ENCODE results near the gene IPO13. TPM values are rescaled to one million over a fixed set of nuclear protein-coding genes. Genes with fewer than 3 reads are reported as not detected.

IPO13 gene
- total and polyA plus RNA-seq, 2 donors (not counting 1 experiment from before 2014, with no cell fraction given): 12.8 to 18.5 TPM

DNA sequence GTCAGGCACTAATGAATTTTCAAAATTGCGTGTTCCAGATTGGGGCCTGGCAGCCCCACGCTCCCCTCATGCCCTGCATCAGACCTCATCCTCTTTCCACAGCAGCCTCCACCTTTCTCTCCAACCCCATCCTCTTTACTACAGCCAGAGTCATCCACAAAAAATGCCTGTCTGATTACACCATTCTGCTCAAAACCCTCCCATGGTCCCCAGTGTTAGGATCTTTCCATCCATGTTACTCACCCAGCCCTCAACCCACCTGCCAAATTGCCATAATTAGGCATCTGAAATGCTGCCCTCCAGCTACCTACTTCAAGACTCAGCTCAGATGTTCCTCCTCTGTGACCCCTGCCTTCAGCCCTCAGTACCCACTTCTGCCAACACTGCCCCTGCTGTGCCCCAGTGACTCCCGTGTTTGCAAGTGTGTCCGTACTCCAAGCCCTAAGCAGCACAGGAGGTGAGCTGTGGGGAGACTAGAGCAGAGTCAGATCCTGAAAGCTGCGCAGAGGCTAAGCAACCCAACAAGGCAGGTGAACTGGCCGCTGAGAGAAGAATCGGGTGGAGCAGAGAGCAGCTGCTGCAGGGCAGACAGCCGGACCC is 13.9 kb upstream of the IPO13 start:
- peak; percentile 36 to 69 for DNase-seq (ENCODE audit: low read depth in 2 of 2)
- Histone ChIP-seq H3K9me3 (ENCODE audit: control insufficient read depth, insufficient read depth, low read depth, low read length) (no peaks in the 10 kb centered on the region), H3K4me1 (ENCODE audit: control insufficient read depth, extremely low read depth, insufficient read depth, low read length) (peaks cover 9% of the 10 kb centered on the region), H3K4me2 (ENCODE audit: extremely low read depth, insufficient read depth, low read length) (peak overlapping the region; percentile 77), H2AFZ (ENCODE audit: low read length) (peak overlapping the region; percentile 7), H3K4me3 (replicated peaks in 1 of 4; ENCODE audit: control extremely low read depth in 1 of 4, insufficient read depth in 1 of 4, low read depth in 3 of 4, low read length in 4 of 4) (peak overlapping the region; percentile 31 to 54 (median 36)), H3K27me3 (ENCODE audit: control insufficient read depth, insufficient read depth, low read length) (no peaks in the 10 kb centered on the region), H3K79me2 (ENCODE audit: control insufficient read depth, insufficient read depth, low read length) (no peaks in the 10 kb centered on the region), H3K27ac (ENCODE audit: insufficient read depth, low read length) (peak overlapping the region; percentile 23), H3K9ac (ENCODE audit: insufficient read depth, low read length) (no peak overlapping the region), H3K36me3 (ENCODE audit: control insufficient read depth, insufficient read depth, low read length) (no peaks in the 10 kb centered on the region), H4K20me1 (ENCODE audit: control insufficient read depth, extremely low read depth, insufficient read depth, low read length) (no peaks in the 10 kb centered on the region)
- TF ChIP-seq EZH2 (IDR thresholded peaks at IDR 0.05; ENCODE audit: low read length, missing control alignments): no peak
- TF ChIP-seq, protein P1, sequence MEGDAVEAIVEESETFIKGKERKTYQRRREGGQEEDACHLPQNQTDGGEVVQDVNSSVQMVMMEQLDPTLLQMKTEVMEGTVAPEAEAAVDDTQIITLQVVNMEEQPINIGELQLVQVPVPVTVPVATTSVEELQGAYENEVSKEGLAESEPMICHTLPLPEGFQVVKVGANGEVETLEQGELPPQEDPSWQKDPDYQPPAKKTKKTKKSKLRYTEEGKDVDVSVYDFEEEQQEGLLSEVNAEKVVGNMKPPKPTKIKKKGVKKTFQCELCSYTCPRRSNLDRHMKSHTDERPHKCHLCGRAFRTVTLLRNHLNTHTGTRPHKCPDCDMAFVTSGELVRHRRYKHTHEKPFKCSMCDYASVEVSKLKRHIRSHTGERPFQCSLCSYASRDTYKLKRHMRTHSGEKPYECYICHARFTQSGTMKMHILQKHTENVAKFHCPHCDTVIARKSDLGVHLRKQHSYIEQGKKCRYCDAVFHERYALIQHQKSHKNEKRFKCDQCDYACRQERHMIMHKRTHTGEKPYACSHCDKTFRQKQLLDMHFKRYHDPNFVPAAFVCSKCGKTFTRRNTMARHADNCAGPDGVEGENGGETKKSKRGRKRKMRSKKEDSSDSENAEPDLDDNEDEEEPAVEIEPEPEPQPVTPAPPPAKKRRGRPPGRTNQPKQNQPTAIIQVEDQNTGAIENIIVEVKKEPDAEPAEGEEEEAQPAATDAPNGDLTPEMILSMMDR (conservative IDR thresholded peaks at IDR 0.05 in 1 of 2, IDR thresholded peaks at IDR 0.05 in 1 of 2; ENCODE audit: low read depth in 1 of 2, low read length in 2 of 2): no peak

DNA sequence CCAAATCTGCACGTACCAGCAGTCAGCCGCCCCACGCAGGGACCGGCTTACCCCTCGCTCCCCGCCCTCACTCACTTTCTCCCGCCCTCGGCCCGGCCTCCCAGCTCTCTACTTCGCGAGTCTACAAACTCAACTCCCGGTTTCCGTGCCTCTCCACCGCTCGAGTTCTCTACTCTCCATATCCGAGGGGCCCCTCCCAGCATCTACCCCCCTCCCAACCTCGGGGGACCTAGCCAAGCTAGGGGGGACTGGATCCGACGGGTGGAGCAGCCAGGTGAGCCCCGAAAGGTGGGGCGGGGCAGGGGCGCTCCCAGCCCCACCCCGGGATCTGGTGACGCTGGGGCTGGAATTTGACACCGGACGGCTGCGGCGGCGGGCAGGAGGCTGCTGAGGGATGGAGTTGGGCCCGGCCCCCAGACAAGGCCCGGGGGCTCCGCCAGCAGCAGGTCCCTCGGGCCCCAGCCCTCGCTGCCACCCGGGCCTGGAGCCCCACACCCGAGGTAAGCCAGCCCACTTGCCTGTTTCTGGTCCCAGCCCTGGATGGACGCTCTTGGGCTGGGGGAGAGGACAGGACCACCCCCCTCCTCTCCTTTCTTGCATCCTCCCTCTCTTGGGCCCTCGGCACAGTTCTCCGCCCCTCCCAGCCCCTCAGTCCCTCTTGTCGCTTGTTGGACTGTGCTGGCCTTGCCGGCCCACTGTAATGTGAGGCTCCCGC is 13.2 kb upstream of the IPO13 start, which contains the start of gene ARTN:
Gene ARTN (plus strand): TSS at position 416 of the 715 bp plus-strand sequence. CDS start 1,856 bp downstream, outside the sequence.
- no peaks in the 10 kb centered on the region for H3K27me3 ChIP-seq (ENCODE audit: control insufficient read depth, insufficient read depth, low read length)
- H3K79me2 ChIP-seq (ENCODE audit: control insufficient read depth, insufficient read depth, low read length): no peaks in the 10 kb centered on the region
- no peak within 1 kb of the TSS for H3K9ac ChIP-seq (ENCODE audit: insufficient read depth, low read length)
- H3K9me3 ChIP-seq (ENCODE audit: control insufficient read depth, insufficient read depth, low read depth, low read length): no peaks in the 10 kb centered on the region
- H4K20me1 ChIP-seq (ENCODE audit: control insufficient read depth, extremely low read depth, insufficient read depth, low read length): no peaks in the 10 kb centered on the region
- peak within 1 kb of the TSS; percentile 23 for H3K27ac ChIP-seq (ENCODE audit: insufficient read depth, low read length)
- peak within 1 kb of the TSS; percentile 77 for H3K4me2 ChIP-seq (ENCODE audit: extremely low read depth, insufficient read depth, low read length)
- H3K4me1 ChIP-seq (ENCODE audit: control insufficient read depth, extremely low read depth, insufficient read depth, low read length): peaks cover 9% of the 10 kb centered on the region
- TF ChIP-seq, protein P1 (conservative IDR thresholded peaks at IDR 0.05 in 1 of 2, IDR thresholded peaks at IDR 0.05 in 1 of 2; ENCODE audit: low read depth in 1 of 2, low read length in 2 of 2): no peak
- TF ChIP-seq EZH2 (IDR thresholded peaks at IDR 0.05; ENCODE audit: low read length, missing control alignments): no peak
- peak within 1 kb of the TSS; percentile 7 for H2AFZ ChIP-seq (ENCODE audit: low read length)
- DNase-seq (ENCODE audit: low read depth in 2 of 2): no peak
- no peaks in the 10 kb centered on the region for H3K36me3 ChIP-seq (ENCODE audit: control insufficient read depth, insufficient read depth, low read length)
- peak within 1 kb of the TSS; percentile 31 to 54 (median 36) for H3K4me3 ChIP-seq (replicated peaks in 1 of 4; ENCODE audit: control extremely low read depth in 1 of 4, insufficient read depth in 1 of 4, low read depth in 3 of 4, low read length in 4 of 4)

DNA sequence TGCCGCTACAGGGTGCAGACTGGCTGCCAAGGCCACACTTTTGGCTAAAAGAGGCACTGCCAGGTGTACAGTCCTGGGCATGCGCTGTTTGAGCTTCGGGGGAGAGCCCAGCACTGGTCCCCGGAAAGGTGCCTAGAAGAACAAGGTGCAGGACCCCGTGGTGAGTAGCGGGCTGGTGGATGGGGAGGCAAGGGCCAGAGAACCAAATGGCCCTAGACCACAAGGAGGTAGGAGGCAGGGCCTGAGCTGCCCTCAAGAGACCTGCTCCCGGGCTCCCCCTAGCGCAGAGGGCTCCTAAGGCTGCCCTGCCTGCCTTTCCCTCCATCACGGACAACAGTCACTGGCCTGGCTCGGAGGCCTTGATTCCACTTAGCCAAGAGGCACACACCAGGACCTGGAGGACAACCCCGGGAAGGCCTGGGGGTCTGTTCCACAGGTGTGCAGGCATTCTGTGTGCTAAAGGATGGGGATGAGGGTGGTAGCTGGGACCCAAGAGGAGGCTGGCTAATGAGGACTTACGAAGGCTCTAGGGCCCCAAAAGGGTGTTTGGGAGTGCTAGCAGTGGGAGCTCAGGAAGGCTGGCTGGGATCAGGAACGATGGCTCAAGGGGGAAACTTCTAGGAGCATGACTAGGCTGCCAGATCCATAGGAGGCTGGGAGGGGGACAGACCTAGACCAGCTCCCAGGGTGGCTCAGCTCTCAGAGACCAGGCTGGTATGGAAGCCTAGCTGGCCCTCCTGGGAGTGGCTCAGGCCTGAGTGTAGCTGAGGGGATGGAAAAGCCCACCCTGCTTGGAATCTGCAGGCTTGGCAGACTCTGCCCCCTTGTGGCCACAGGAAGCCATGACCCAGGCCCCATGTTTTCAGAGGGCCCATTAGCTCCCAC is 12.4 kb upstream of the IPO13 start:
- Histone ChIP-seq H3K4me1 (ENCODE audit: control insufficient read depth, extremely low read depth, insufficient read depth, low read length) (peaks cover 9% of the 10 kb centered on the region), H3K4me3 (replicated peaks in 1 of 4; ENCODE audit: control extremely low read depth in 1 of 4, insufficient read depth in 1 of 4, low read depth in 3 of 4, low read length in 4 of 4) (peak overlapping the region in 1 of 4 experiments; percentile 54), H4K20me1 (ENCODE audit: control insufficient read depth, extremely low read depth, insufficient read depth, low read length) (no peaks in the 10 kb centered on the region), H3K9me3 (ENCODE audit: control insufficient read depth, insufficient read depth, low read depth, low read length) (no peaks in the 10 kb centered on the region), H3K27me3 (ENCODE audit: control insufficient read depth, insufficient read depth, low read length) (no peaks in the 10 kb centered on the region), H3K27ac (ENCODE audit: insufficient read depth, low read length) (no peak overlapping the region), H3K79me2 (ENCODE audit: control insufficient read depth, insufficient read depth, low read length) (no peaks in the 10 kb centered on the region), H2AFZ (ENCODE audit: low read length) (no peak overlapping the region), H3K36me3 (ENCODE audit: control insufficient read depth, insufficient read depth, low read length) (no peaks in the 10 kb centered on the region), H3K9ac (ENCODE audit: insufficient read depth, low read length) (no peak overlapping the region), H3K4me2 (ENCODE audit: extremely low read depth, insufficient read depth, low read length) (peak overlapping the region; percentile 27)
- DNase-seq (ENCODE audit: low read depth in 2 of 2): peak; percentile 50 to 66
- TF ChIP-seq, protein P1 (conservative IDR thresholded peaks at IDR 0.05 in 1 of 2, IDR thresholded peaks at IDR 0.05 in 1 of 2; ENCODE audit: low read depth in 1 of 2, low read length in 2 of 2): peak; percentile 75 to 92
- TF ChIP-seq EZH2 (IDR thresholded peaks at IDR 0.05; ENCODE audit: low read length, missing control alignments): no peak
